Right ventricle myocardium inferior (tissue), 1 donor: ENCODE measurements around the gene NELL1. TPM values are rescaled to one million over a fixed set of nuclear protein-coding genes. Genes with fewer than 3 reads are reported as not detected.

ENCODE experiments used
- ATAC-seq: fragments of 200-7000 bp; cut with Tn5 transposase; one replicate; pipeline ENCODE4 v1.9.1; 2020; ENCODE audit warnings: mild to moderate bottlenecking, moderate library complexity
- DNase-seq: peaks from one replicate; pipeline ENCODE4 v3.0.0; 2021; ENCODE audit errors: missing footprints
- intact Hi-C: fragments of 100-400 bp; cut with DNase I; formaldehyde crosslinking; loops from one replicate; pipeline ENCODE4 v1.11.0; 2022
- long read RNA-seq: library from polyadenylated mRNA; unstranded; transcript quantifications from one replicate; pipeline ENCODE4 v2.0.0, GENCODE V29; 2021
- total RNA-seq: library from RNA; stranded (reverse); fragmentation: NEBNext Ultra II Directional; extraction: Animal tissue kit (Norgen Biotek cat#: 25700); gene quantifications from one replicate; pipeline ENCODE4 v1.2.1, GENCODE V29; 2021
- donor health status: DM: no; HTN: yes; CAD: no; lungs with severe emphysema.

NELL1 gene
- not detected for total RNA-seq
- long read RNA-seq, result 0 reads

GRCh38 chr11:20668844-20669819, at the start of gene NELL1:
NELL1 (plus strand) TSS chr11:20669586.
- ATAC-seq, result no peak

GRCh38 chr11:20620988-20621387, 48.4 kb upstream of the NELL1 start:
- DNase-seq (no peak), ATAC-seq (no peak)
- intact Hi-C loops, result no loop called here

More at GRCh38 chr11:20668844-20669819, at the start of gene NELL1:
- DNase-seq, result no peak
- intact Hi-C loops, result no loop called here

- DNase-seq (no peak), ATAC-seq (no peak)
- intact Hi-C loops, result no loop called here
Observed at GRCh38 chr11:20621679-20622078, 47.7 kb upstream of the NELL1 start.

GRCh38 chr11:20623252-20623651, 46.1 kb upstream of the NELL1 start:
- DNase-seq, result no peak
- no peak for ATAC-seq
- intact Hi-C loops, result no loop called here

- DNase-seq, result no peak
- intact Hi-C loops, result no loop called here
- no peak for ATAC-seq
Observed at GRCh38 chr11:20626279-20626678, 43.1 kb upstream of the NELL1 start.

GRCh38 chr11:20627026-20627425, 42.4 kb upstream of the NELL1 start:
- ATAC-seq (no peak), DNase-seq (no peak)
- intact Hi-C loops, result no loop called here

- no peak for ATAC-seq
- DNase-seq, result no peak
- intact Hi-C loops, result no loop called here
Observed at GRCh38 chr11:20627701-20628100, 41.7 kb upstream of the NELL1 start.

- ATAC-seq, result no peak
- intact Hi-C loops, result no loop called here
- DNase-seq, result no peak
Observed at GRCh38 chr11:20631519-20632168, 37.7 kb upstream of the NELL1 start.

GRCh38 chr11:20632169-20632532, 37.2 kb upstream of the NELL1 start:
- intact Hi-C loops, result no loop called here

GRCh38 chr11:20634044-20634443, 35.3 kb upstream of the NELL1 start:
- ATAC-seq (no peak), DNase-seq (no peak)
- intact Hi-C loops, result no loop called here

More at GRCh38 chr11:20632169-20632532, 37.2 kb upstream of the NELL1 start:
- no peak for ATAC-seq
- DNase-seq, result no peak

GRCh38 chr11:20634781-20635180, 34.6 kb upstream of the NELL1 start:
- no peak for DNase-seq
- ATAC-seq, result no peak
- intact Hi-C loops, result no loop called here

- ATAC-seq (no peak), DNase-seq (no peak)
- intact Hi-C loops, result no loop called here
Observed at GRCh38 chr11:20638074-20638473, 31.3 kb upstream of the NELL1 start.

GRCh38 chr11:20639688-20640087, 29.7 kb upstream of the NELL1 start:
- no peak for ATAC-seq
- intact Hi-C loops, result loop anchor here (10.0 kb wide), 1 partner anchor 1665 kb away; no protein-coding TSS in a partner anchor

GRCh38 chr11:20640401-20640800, 29.0 kb upstream of the NELL1 start:
- DNase-seq, result no peak
- no peak for ATAC-seq
- intact Hi-C loops, result loop anchor here (10.0 kb wide), 1 partner anchor 1664 kb away; no protein-coding TSS in a partner anchor

More at GRCh38 chr11:20639688-20640087, 29.7 kb upstream of the NELL1 start:
- no peak for DNase-seq

- ATAC-seq, result no peak
- intact Hi-C loops, result loop anchor here (10.0 kb wide), 1 partner anchor 1660 kb away; no protein-coding TSS in a partner anchor
- DNase-seq, result no peak
Observed at GRCh38 chr11:20644360-20644759, 25.0 kb upstream of the NELL1 start.

- DNase-seq (no peak), ATAC-seq (no peak)
- intact Hi-C loops, result loop anchor here (5.0 to 10.0 kb wide), 3 partner anchors 864 to 1657 kb away; no protein-coding TSS in a partner anchor
Observed at GRCh38 chr11:20647976-20648565, 21.3 kb upstream of the NELL1 start.

- intact Hi-C loops, result no loop called here
- no peak for ATAC-seq
- DNase-seq, result no peak
Observed at GRCh38 chr11:20652150-20652806, 17.1 kb upstream of the NELL1 start.

- ATAC-seq, result no peak
- no peak for DNase-seq
- intact Hi-C loops, result no loop called here
Observed at GRCh38 chr11:20654038-20654437, 15.3 kb upstream of the NELL1 start.

GRCh38 chr11:20656901-20657300, 12.5 kb upstream of the NELL1 start:
- no peak for ATAC-seq
- intact Hi-C loops, result no loop called here
- no peak for DNase-seq
